Glutamatergic neuron (in vitro differentiated cells): ENCODE measurements around the gene CASQ2. TPM values are rescaled to one million over a fixed set of nuclear protein-coding genes. Genes with fewer than 3 reads are reported as not detected.
A peak's percentile ranks its signal among the peaks of the same experiment; 100 is the strongest.

Experiments
- DNase-seq: peaks from one replicate; pipeline ENCODE4 v3.0.0; 2022
- H3K27ac Mint-ChIP-seq: one replicate; pipeline ENCODE4 v1.8.0; 2020; ENCODE audit warnings: mild to moderate bottlenecking, mixed read lengths, inconsistent platforms; ENCODE audit not compliant: unreplicated experiment
- H3K27me3 Mint-ChIP-seq: one replicate; pipeline ENCODE4 v1.8.0; 2020; ENCODE audit warnings: mild to moderate bottlenecking, moderate library complexity, mixed read lengths, inconsistent platforms; ENCODE audit not compliant: unreplicated experiment
- H3K36me3 Mint-ChIP-seq: one replicate; pipeline ENCODE4 v1.8.0; 2020; ENCODE audit warnings: mild to moderate bottlenecking, mixed read lengths, inconsistent platforms; ENCODE audit not compliant: unreplicated experiment
- H3K4me1 Mint-ChIP-seq: one replicate; pipeline ENCODE4 v1.8.0; 2020; ENCODE audit warnings: mild to moderate bottlenecking, low read depth, mixed read lengths, inconsistent platforms; ENCODE audit not compliant: unreplicated experiment
- H3K4me3 Mint-ChIP-seq: one replicate; pipeline ENCODE4 v1.8.0; 2020; ENCODE audit warnings: mild to moderate bottlenecking, mixed read lengths, inconsistent platforms; ENCODE audit not compliant: unreplicated experiment
- H3K9me3 Mint-ChIP-seq: one replicate; pipeline ENCODE4 v1.8.0; 2020; ENCODE audit warnings: mild to moderate bottlenecking, moderate library complexity, mixed read lengths, inconsistent platforms; ENCODE audit not compliant: unreplicated experiment
- total RNA-seq: library from RNA; stranded (reverse); fragmentation: NEBNext Ultra II Directional; extraction: Animal tissue kit (Norgen Biotek cat#: 25700); gene quantifications from one replicate; pipeline ENCODE4 v1.2.1, GENCODE V29; 2021; ENCODE audit not compliant: unreplicated experiment
- TF ChIP-seq, protein P1 (sequence below): fragments of 200-600 bp; sonication (generic); IDR thresholded peaks from one replicate; pipeline ENCODE4 v1.5.0; 2021; ENCODE audit not compliant: partially characterized antibody, unreplicated experiment

Gene CASQ2
- total RNA-seq, 1 donor from 2014 or later = not detected

DNA sequence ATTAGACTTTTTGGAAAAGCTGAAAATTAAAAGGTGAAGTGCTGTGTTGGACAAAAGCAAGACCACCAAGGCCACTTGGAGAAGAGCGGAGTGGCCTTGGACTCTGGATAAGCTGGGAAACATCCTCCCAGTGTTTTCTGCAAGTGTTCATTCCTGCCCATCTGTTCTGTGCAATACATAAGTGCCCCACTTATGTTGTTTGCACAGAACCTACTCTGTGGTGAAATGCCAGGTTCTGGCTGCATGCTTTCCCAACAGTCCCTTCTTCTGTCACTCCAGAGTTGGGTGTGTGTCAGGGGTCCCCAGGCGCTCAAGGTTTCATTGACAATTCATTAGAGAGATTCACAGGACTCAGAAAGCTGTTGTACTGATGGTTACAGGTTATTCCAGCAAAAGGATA, 42.1 kb upstream of the CASQ2 start:
- H3K4me3 Mint-ChIP-seq = no peak overlapping the region
- DNase-seq = no peak
- peaks cover 5% of the 10 kb centered on the region for H3K9me3 Mint-ChIP-seq
- peak overlapping the region; percentile 76 for H3K27ac Mint-ChIP-seq
- TF ChIP-seq, protein P1, sequence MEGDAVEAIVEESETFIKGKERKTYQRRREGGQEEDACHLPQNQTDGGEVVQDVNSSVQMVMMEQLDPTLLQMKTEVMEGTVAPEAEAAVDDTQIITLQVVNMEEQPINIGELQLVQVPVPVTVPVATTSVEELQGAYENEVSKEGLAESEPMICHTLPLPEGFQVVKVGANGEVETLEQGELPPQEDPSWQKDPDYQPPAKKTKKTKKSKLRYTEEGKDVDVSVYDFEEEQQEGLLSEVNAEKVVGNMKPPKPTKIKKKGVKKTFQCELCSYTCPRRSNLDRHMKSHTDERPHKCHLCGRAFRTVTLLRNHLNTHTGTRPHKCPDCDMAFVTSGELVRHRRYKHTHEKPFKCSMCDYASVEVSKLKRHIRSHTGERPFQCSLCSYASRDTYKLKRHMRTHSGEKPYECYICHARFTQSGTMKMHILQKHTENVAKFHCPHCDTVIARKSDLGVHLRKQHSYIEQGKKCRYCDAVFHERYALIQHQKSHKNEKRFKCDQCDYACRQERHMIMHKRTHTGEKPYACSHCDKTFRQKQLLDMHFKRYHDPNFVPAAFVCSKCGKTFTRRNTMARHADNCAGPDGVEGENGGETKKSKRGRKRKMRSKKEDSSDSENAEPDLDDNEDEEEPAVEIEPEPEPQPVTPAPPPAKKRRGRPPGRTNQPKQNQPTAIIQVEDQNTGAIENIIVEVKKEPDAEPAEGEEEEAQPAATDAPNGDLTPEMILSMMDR = no peak
- H3K27me3 Mint-ChIP-seq = peaks cover 8% of the 10 kb centered on the region
- H3K36me3 Mint-ChIP-seq = no peaks in the 10 kb centered on the region
- H3K4me1 Mint-ChIP-seq = peaks cover 39% of the 10 kb centered on the region

DNA sequence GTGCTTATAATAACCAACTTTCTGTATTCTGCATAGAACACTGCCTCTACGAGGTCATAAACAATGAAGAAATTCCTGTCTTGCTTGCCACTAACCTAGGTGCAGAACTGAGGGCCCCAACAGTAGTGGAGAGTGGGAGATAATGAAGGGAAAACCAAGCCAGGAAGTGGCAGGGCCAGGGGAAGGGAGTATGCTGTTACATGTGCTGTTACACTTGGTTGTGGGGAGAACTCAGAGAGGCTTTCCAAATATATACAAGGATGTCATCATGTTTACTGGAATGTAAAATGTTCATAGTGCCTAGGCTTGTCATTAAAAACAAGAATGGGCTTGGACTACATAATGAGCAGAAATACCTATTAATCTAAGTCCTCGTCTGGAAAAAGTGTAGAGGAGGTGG, 41.3 kb upstream of the CASQ2 start:
- no peak for DNase-seq
- no peak overlapping the region for H3K4me3 Mint-ChIP-seq
- peaks cover 46% of the 10 kb centered on the region for H3K4me1 Mint-ChIP-seq
- peak overlapping the region; percentile 8 for H3K27ac Mint-ChIP-seq
- H3K9me3 Mint-ChIP-seq = peaks cover 8% of the 10 kb centered on the region
- TF ChIP-seq, protein P1 = no peak
- H3K36me3 Mint-ChIP-seq = no peaks in the 10 kb centered on the region
- peaks cover 12% of the 10 kb centered on the region for H3K27me3 Mint-ChIP-seq

DNA sequence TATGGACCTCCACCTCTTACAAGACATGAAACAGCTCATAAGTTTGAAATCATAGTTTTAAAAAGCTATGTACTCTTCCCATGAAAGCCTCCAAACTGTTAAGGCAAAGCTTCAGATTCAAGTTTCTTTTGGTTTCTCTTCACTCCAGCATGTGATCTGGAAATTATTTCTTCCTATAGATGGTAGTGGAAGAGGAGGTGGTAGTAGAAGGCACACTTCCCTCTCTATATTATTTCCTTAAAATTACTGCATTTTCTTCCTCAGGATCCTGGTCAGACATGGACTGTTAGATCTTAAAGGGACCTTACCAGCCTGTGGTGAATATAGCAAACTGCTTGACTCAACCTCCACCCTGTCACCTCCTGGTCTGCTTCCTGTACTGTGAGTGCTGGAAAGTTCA, 40.6 kb upstream of the CASQ2 start:
- H3K36me3 Mint-ChIP-seq = no peaks in the 10 kb centered on the region
- H3K9me3 Mint-ChIP-seq = peaks cover 5% of the 10 kb centered on the region
- DNase-seq = no peak
- peaks cover 12% of the 10 kb centered on the region for H3K27me3 Mint-ChIP-seq
- TF ChIP-seq, protein P1 = no peak
- no peak overlapping the region for H3K4me3 Mint-ChIP-seq
- no peak overlapping the region for H3K27ac Mint-ChIP-seq
- H3K4me1 Mint-ChIP-seq = peaks cover 51% of the 10 kb centered on the region

DNA sequence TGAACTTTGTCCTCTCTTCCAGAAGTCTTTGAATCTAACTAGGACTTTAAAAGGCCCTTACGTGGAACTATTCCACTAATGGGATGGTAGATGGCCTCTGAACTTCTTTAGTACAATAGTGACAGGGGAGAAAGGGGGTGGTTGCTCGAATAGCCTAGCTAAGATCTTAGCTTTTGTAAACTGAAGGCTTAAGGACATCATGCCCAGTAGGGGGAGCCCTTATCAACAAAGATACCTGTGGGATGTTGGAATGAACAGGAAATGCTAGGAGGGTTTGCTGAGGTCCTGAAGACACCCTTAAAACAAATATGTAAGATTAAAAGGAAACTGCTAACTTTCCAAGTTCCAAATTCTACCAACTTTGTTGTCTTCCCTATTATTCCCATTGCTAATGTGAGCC, 39.2 kb upstream of the CASQ2 start:
- no peak overlapping the region for H3K4me3 Mint-ChIP-seq
- H3K4me1 Mint-ChIP-seq = peaks cover 56% of the 10 kb centered on the region
- peaks cover 10% of the 10 kb centered on the region for H3K27me3 Mint-ChIP-seq
- H3K9me3 Mint-ChIP-seq = peaks cover 4% of the 10 kb centered on the region
- TF ChIP-seq, protein P1 = peak; percentile 75
- DNase-seq = no peak
- H3K27ac Mint-ChIP-seq = no peak overlapping the region
- H3K36me3 Mint-ChIP-seq = peaks cover 4% of the 10 kb centered on the region

DNA sequence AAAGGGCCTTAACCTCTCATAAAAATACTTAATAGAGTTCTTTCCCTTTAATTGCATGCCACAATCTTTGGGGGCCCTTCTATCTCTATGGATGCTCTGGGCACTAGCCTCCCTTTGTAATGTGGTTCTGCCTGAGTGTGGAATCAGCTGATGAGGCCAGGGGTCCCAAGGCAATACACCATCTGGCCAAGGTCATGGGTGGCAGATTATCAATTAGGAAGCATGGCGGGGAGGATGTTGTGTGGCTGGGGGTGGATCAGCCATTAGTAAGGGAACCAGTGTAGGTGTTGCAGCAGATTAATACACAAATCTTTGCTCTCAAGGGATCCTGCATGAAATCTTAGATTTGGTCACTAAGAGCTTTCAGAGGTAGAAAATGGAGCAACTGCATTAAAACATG, 37.1 kb upstream of the CASQ2 start:
- H3K4me1 Mint-ChIP-seq = peaks cover 52% of the 10 kb centered on the region
- TF ChIP-seq, protein P1 = no peak
- peaks cover 5% of the 10 kb centered on the region for H3K27me3 Mint-ChIP-seq
- DNase-seq = peak; percentile 71
- H3K27ac Mint-ChIP-seq = peak overlapping the region; percentile 95
- H3K36me3 Mint-ChIP-seq = peaks cover 4% of the 10 kb centered on the region
- H3K9me3 Mint-ChIP-seq = peaks cover 4% of the 10 kb centered on the region
- peak overlapping the region; percentile 69 for H3K4me3 Mint-ChIP-seq
